DLD1 (cell line): ENCODE measurements around the gene HMGCS2.

Source experiments
- in situ Hi-C: cut with HindIII; loops from 2 replicates; pipeline ENCODE4 v1.10.0; 2017; ENCODE audit warnings: low sequenced_read_pairs

The HMGCS2 gene

GRCh38 chr1:119764220-119764619 is 4.5 kb downstream of the HMGCS2 start:
- in situ Hi-C loops: no loop called here

- in situ Hi-C loops: no loop called here
Measured at GRCh38 chr1:119762953-119763352, 5.8 kb downstream of the HMGCS2 start.

GRCh38 chr1:119762409-119762808 is 6.3 kb downstream of the HMGCS2 start:
- in situ Hi-C loops: no loop called here

- in situ Hi-C loops: no loop called here
Measured at GRCh38 chr1:119758584-119758983, 10.1 kb downstream of the HMGCS2 start.

GRCh38 chr1:119752592-119752991 is 16.1 kb downstream of the HMGCS2 start:
- in situ Hi-C loops: no loop called here

- in situ Hi-C loops: no loop called here
Measured at GRCh38 chr1:119748040-119748439, 20.7 kb downstream of the HMGCS2 start.

GRCh38 chr1:119747451-119747850 is 21.3 kb downstream of the HMGCS2 start:
- in situ Hi-C loops: no loop called here

- in situ Hi-C loops: no loop called here
Measured at GRCh38 chr1:119745034-119745433, 23.7 kb downstream of the HMGCS2 start.

- in situ Hi-C loops: no loop called here
Measured at GRCh38 chr1:119744598-119744942, 24.1 kb downstream of the HMGCS2 start.

- in situ Hi-C loops: no loop called here
Measured at GRCh38 chr1:119743776-119744597, 24.7 kb downstream of the HMGCS2 start.

GRCh38 chr1:119743308-119743707 is 25.4 kb downstream of the HMGCS2 start:
- in situ Hi-C loops: no loop called here

GRCh38 chr1:119742677-119743076 is 26.0 kb downstream of the HMGCS2 start:
- in situ Hi-C loops: no loop called here

- in situ Hi-C loops: no loop called here
Measured at GRCh38 chr1:119742202-119742601, 26.5 kb downstream of the HMGCS2 start.

GRCh38 chr1:119740896-119741780 is 27.6 kb downstream of the HMGCS2 start:
- in situ Hi-C loops: no loop called here

GRCh38 chr1:119740261-119740660 is 28.4 kb downstream of the HMGCS2 start:
- in situ Hi-C loops: no loop called here

GRCh38 chr1:119739150-119739549 is 29.6 kb downstream of the HMGCS2 start:
- in situ Hi-C loops: no loop called here

- in situ Hi-C loops: no loop called here
Measured at GRCh38 chr1:119738100-119738720, 30.5 kb downstream of the HMGCS2 start.

- in situ Hi-C loops: no loop called here
Measured at GRCh38 chr1:119737040-119737682, 31.5 kb downstream of the HMGCS2 start.

- in situ Hi-C loops: no loop called here
Measured at GRCh38 chr1:119736649-119737039, 32.1 kb downstream of the HMGCS2 start.

- in situ Hi-C loops: no loop called here
Measured at GRCh38 chr1:119735217-119735616, 33.5 kb downstream of the HMGCS2 start.

GRCh38 chr1:119733754-119734153 is 35.0 kb downstream of the HMGCS2 start:
- in situ Hi-C loops: no loop called here
